Measurements from ENCODE around the gene RAB7A. TPM values are rescaled to one million over a fixed set of nuclear protein-coding genes. Genes with fewer than 3 reads are reported as not detected.

RAB7A gene
- total and polyA plus RNA-seq, 2 of the 13 experiments (the other 11 are each of a cell fraction or from before 2014, with no cell fraction given): 26.5 to 182 TPM

DNA sequence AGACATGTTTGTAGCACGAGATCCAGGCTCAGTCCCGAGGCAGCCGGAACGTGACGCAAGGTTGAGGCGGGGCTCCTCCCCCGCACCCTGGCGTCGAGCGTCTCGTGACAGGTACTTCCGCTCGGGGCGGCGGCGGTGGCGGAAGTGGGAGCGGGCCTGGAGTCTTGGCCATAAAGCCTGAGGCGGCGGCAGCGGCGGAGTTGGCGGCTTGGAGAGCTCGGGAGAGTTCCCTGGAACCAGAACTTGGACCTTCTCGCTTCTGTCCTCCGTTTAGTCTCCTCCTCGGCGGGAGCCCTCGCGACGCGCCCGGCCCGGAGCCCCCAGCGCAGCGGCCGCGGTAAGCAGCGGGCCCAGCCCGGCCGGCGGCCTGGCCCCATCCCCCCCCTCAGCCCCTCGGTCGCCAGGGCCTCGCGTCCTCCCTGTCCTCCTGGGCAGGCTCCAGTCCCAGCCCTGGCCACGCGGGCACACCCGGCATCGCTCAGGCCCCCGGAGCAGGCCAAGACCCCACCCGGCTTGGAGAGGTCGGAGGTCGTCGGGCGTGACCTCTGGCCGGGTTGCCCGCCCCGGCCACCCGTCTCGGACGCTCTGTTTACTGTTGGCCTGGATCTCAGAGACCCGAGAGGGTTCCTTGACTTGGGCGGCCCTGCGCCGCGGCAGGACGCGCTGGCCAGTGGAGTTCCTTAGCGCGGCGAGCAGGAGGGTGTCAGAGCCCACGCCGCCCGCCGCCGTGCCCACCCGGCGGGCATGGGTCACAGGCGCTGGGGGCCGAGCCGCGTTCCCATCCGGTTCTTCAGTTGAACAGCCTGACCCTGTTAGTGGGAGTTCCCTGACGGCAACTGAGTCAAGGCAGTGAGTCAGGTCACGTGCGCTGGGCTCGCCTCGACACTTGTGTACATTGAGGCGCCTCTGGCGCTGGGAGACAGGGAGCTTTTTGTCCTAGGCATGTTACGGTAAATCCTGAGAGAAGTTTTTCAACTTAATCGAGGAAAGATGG is at the start of gene RAB7A (continued):
- TF ChIP-seq, protein P1, sequence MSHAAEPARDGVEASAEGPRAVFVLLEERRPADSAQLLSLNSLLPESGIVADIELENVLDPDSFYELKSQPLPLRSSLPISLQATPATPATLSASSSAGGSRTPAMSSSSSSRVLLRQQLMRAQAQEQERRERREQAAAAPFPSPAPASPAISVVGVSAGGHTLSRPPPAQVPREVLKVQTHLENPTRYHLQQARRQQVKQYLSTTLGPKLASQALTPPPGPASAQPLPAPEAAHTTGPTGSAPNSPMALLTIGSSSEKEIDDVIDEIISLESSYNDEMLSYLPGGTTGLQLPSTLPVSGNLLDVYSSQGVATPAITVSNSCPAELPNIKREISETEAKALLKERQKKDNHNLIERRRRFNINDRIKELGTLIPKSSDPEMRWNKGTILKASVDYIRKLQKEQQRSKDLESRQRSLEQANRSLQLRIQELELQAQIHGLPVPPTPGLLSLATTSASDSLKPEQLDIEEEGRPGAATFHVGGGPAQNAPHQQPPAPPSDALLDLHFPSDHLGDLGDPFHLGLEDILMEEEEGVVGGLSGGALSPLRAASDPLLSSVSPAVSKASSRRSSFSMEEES (CRISPR knock-in tag; IDR thresholded peaks at IDR 0.05): peak; percentile 100
- TF ChIP-seq, protein P2, sequence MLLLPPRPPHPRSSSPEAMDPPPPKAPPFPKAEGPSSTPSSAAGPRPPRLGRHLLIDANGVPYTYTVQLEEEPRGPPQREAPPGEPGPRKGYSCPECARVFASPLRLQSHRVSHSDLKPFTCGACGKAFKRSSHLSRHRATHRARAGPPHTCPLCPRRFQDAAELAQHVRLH (CRISPR knock-in tag; IDR thresholded peaks at IDR 0.05; ENCODE audit: borderline replicate concordance, low read depth): peak; percentile 96
- TF ChIP-seq POLR2A (IDR thresholded peaks at IDR 0.05; ENCODE audit: insufficient read depth in 1 of 2, low read depth in 2 of 2, low read length in 2 of 2) (peak; percentile 88 to 96), PLRG1 (conservative IDR thresholded peaks at IDR 0.05) (no peak), ZFP36L1 (CRISPR knock-in tag; IDR thresholded peaks at IDR 0.05) (no peak), GLI4 (CRISPR knock-in tag; IDR thresholded peaks at IDR 0.05; ENCODE audit: borderline replicate concordance) (peak; percentile 43; the same call in 1 of the 2 replicates), ZNF792 (CRISPR knock-in tag; IDR thresholded peaks at IDR 0.05) (peak; percentile 91; the same call in 1 of the 2 replicates), ZBTB38 (CRISPR knock-in tag; IDR thresholded peaks at IDR 0.05) (no peak; the same call in 1 of the 2 replicates), CCAR2 (optimal IDR thresholded peaks at IDR 0.05; ENCODE audit: low read depth, low read length) (no peak), NFKB2 (CRISPR knock-in tag; IDR thresholded peaks at IDR 0.05; ENCODE audit: borderline replicate concordance) (peak; percentile 36; the same call in 1 of the 2 replicates), RFX5 (IDR thresholded peaks at IDR 0.05; ENCODE audit: low read depth, low read length) (no peak), ZNF317 (CRISPR knock-in tag; IDR thresholded peaks at IDR 0.05) (peak; percentile 73)
- TF ChIP-seq, protein P3, sequence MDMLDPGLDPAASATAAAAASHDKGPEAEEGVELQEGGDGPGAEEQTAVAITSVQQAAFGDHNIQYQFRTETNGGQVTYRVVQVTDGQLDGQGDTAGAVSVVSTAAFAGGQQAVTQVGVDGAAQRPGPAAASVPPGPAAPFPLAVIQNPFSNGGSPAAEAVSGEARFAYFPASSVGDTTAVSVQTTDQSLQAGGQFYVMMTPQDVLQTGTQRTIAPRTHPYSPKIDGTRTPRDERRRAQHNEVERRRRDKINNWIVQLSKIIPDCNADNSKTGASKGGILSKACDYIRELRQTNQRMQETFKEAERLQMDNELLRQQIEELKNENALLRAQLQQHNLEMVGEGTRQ (IDR thresholded peaks at IDR 0.05; ENCODE audit: low read depth, low read length): peak; percentile 72
- TF ChIP-seq, protein P3 (CRISPR knock-in tag; IDR thresholded peaks at IDR 0.05; ENCODE audit: borderline replicate concordance): peak; percentile 90; the same call in 1 of the 2 replicates
- TF ChIP-seq, protein P4, sequence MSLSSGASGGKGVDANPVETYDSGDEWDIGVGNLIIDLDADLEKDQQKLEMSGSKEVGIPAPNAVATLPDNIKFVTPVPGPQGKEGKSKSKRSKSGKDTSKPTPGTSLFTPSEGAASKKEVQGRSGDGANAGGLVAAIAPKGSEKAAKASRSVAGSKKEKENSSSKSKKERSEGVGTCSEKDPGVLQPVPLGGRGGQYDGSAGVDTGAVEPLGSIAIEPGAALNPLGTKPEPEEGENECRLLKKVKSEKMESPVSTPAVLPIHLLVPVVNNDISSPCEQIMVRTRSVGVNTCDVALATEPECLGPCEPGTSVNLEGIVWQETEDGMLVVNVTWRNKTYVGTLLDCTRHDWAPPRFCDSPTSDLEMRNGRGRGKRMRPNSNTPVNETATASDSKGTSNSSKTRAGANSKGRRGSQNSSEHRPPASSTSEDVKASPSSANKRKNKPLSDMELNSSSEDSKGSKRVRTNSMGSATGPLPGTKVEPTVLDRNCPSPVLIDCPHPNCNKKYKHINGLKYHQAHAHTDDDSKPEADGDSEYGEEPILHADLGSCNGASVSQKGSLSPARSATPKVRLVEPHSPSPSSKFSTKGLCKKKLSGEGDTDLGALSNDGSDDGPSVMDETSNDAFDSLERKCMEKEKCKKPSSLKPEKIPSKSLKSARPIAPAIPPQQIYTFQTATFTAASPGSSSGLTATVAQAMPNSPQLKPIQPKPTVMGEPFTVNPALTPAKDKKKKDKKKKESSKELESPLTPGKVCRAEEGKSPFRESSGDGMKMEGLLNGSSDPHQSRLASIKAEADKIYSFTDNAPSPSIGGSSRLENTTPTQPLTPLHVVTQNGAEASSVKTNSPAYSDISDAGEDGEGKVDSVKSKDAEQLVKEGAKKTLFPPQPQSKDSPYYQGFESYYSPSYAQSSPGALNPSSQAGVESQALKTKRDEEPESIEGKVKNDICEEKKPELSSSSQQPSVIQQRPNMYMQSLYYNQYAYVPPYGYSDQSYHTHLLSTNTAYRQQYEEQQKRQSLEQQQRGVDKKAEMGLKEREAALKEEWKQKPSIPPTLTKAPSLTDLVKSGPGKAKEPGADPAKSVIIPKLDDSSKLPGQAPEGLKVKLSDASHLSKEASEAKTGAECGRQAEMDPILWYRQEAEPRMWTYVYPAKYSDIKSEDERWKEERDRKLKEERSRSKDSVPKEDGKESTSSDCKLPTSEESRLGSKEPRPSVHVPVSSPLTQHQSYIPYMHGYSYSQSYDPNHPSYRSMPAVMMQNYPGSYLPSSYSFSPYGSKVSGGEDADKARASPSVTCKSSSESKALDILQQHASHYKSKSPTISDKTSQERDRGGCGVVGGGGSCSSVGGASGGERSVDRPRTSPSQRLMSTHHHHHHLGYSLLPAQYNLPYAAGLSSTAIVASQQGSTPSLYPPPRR (CRISPR knock-in tag; IDR thresholded peaks at IDR 0.05; ENCODE audit: borderline replicate concordance): 0 out of 2 replicates have a peak, but pooled peaks have one; percentile 24
- TF ChIP-seq, protein P5, sequence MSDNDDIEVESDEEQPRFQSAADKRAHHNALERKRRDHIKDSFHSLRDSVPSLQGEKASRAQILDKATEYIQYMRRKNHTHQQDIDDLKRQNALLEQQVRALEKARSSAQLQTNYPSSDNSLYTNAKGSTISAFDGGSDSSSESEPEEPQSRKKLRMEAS (IDR thresholded peaks at IDR 0.05): peak; percentile 95
- TF ChIP-seq, protein P6, sequence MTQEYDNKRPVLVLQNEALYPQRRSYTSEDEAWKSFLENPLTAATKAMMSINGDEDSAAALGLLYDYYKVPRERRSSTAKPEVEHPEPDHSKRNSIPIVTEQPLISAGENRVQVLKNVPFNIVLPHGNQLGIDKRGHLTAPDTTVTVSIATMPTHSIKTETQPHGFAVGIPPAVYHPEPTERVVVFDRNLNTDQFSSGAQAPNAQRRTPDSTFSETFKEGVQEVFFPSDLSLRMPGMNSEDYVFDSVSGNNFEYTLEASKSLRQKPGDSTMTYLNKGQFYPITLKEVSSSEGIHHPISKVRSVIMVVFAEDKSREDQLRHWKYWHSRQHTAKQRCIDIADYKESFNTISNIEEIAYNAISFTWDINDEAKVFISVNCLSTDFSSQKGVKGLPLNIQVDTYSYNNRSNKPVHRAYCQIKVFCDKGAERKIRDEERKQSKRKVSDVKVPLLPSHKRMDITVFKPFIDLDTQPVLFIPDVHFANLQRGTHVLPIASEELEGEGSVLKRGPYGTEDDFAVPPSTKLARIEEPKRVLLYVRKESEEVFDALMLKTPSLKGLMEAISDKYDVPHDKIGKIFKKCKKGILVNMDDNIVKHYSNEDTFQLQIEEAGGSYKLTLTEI (CRISPR knock-in tag; conservative IDR thresholded peaks at IDR 0.05): no peak
